GM21515 (cell line): ENCODE results near the gene ZNF560.
A peak's percentile ranks its signal among the peaks of the same experiment; 100 is the strongest.

Experiments used
- ATAC-seq: cut with Tn5 transposase; IDR thresholded peaks from one replicate; pipeline ENCODE4 v1.9.1; 2021; ENCODE audit not compliant: unreplicated experiment

ZNF560 gene

DNA sequence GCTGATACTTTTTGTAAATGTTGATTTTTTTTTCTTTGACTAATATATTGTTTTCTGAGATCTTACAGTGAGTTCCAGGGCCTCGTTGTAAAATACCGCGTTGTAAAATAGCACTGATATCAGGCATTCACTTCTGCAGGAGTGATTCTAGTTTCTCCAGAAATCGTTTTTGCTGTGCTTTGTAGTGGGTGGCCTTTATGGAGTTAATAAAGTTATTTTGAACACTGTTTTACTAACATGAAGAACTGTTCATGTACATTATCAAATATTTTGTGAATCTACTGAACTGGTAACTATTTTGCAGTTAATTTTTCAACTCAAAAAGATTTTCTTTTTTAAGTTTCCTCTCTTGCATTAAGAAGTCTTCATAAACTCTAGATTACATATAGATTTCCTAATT lies 62.1 kb downstream of the ZNF560 start:
- ATAC-seq: no peak

DNA sequence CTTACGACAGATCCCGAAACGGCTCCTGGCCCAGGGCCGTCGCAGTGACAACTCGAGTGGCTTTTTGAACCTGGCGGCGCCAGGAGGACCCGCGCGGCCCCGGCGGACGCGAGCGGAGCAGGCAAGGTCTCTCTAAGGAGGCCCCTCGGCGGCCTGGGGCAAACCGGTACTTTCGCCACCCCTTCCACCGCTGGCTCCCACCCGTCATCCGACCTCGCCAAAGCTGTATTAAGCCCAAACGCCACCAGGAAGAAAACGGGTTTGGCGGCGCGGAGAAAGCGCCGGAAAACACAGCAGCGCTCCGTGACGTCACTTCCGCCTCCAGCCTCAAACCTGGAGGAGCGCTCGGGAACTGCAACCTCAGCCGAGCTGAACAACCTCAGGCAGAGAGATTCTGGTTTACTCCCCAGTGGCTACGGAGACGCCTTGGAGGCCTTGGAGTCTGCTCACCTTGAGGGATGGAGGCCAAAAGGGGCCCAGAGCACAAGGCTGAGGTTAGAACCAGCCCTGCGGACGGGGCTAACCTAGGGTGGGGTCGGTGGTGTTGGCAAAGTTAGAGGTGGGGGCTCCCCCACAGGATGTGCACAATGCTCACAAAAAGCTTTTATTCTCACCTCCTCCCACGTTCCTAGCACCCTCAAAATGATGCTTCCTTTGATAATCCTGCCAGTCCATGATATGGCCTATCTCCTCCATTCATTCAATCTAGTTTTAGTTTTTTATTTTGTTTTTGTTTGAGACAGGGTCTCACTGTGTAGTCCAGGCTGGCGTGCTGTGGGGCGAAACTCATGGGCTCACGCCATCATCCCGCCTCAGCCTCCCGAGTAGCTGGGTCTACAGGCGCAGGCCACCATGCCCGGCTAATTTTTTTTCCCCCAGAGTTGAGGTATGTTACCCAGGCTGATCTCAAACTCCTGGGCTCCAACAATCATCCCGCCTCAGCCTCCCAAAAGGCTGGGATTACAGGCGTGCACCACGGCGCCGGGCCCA lies 62.8 kb downstream of the ZNF560 start, which contains the start of gene ZNF266:
Gene ZNF266 (minus strand): TSS at position 295 of the 990 bp plus-strand sequence. CDS start 15,484 bp downstream, outside the sequence.
- ATAC-seq: peak; percentile 86

DNA sequence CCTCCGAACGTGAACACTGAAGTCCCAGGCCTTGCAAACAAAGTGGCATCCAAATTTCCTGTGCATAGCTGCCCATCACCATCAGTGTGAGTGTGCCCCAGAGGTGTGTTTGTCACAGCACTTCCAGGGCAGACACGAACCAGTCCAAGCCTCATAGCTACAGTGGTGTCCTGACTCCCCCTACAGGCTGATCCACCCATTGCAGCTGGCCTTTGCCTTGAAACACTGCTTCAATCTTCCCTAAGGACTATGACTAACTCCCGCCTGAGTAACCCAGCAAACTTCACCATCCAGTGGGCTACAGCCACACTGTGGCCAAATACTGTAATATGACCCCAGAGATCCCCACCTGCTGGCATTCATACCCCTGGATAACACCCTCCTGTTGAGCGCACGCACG lies 66.9 kb downstream of the ZNF560 start:
- no peak for ATAC-seq

DNA sequence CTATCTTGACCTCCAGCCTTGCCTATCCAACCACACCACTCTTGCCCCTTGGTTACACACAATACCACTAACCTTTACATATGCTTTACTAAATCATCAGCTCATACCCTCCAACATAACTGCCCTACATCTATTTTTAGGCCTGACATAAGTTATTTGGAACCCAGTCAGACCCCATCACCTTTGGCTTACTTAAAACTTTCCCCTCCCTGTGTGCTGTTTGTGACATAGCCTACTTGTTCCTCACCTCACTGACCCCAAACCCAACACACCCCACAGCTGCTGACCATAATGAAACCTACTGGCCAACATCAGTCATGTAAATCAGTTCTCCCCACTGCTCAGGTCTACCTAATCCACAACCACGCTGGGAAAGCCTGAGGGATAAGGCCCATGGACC lies 68.0 kb downstream of the ZNF560 start:
- no peak for ATAC-seq

- no peak for ATAC-seq
Measured at GRCh38 chr19:9427941-9428340, 70.5 kb downstream of the ZNF560 start.
